Activated naive CD8-positive, alpha-beta T cell treated with anti-CD3 and anti-CD28 coated beads for 36 hours (primary cell): ENCODE results near the gene DLG2. TPM values are rescaled to one million over a fixed set of nuclear protein-coding genes. Genes with fewer than 3 reads are reported as not detected.
"Not testable (repeated sequence)": the region's sequence is repeated elsewhere in the genome, so short reads cannot be mapped to it uniquely, and the experiment has no call there.

Experiments
- DNase-seq: peaks from one replicate; pipeline ENCODE4 v3.0.0; 2021
- H3K27ac Mint-ChIP-seq: one replicate; pipeline ENCODE4 v1.8.0; 2022; ENCODE audit warnings: mild to moderate bottlenecking, moderate library complexity, mixed read lengths
- H3K27me3 Mint-ChIP-seq: one replicate; pipeline ENCODE4 v1.8.0; 2022; ENCODE audit warnings: mild to moderate bottlenecking, mixed read lengths
- H3K36me3 Mint-ChIP-seq: one replicate; pipeline ENCODE4 v1.8.0; 2021; ENCODE audit warnings: mild to moderate bottlenecking, mixed read lengths
- H3K4me1 Mint-ChIP-seq: one replicate; pipeline ENCODE4 v1.8.0; 2021; ENCODE audit warnings: mixed read lengths
- H3K4me3 Mint-ChIP-seq: one replicate; pipeline ENCODE4 v1.8.0; 2022; ENCODE audit warnings: mild to moderate bottlenecking, moderate library complexity, mixed read lengths
- H3K9me3 Mint-ChIP-seq: one replicate; pipeline ENCODE4 v1.8.0; 2022; ENCODE audit warnings: mixed read lengths
- total RNA-seq, 2 experiments: library from RNA; stranded (reverse); gene quantifications; one replicate each; pipeline ENCODE4 v1.2.3, GENCODE V29; 2021

Gene DLG2
- total RNA-seq, 2 experiments from 2014 or later, result 1.7 to 1.9 TPM

DNA sequence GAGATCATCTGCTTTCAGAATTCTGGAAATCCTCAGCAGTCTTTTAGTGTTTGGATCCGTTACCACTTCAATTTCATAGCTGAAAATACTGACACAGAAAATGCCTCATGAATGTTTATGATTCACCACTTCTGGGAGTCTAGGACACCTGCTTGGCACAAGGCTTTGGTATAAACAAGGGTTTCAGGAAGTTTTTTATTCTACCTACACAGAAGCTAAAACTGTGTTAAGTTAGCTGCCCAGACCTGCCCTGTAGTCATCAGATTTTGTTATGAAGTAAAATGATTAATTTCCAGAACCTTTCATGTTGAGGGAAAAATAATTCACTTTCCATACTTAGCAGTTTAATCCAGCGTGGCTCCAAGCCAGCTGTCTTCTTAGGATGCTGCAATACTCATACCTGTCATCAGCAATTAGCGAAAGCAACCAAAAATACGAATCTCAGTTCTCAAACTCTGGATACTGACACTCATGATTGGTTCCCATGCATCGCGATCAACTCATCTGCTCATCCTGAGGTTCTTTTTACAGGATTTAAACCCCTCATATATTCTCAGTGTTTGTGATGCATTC, 1882.4 kb downstream of the DLG2 start:
- H3K27ac Mint-ChIP-seq, result no peak overlapping the region
- H3K4me1 Mint-ChIP-seq, result no peaks in the 10 kb centered on the region
- H3K9me3 Mint-ChIP-seq, result peaks cover 5% of the 10 kb centered on the region
- peaks cover 5% of the 10 kb centered on the region for H3K27me3 Mint-ChIP-seq
- no peak for DNase-seq
- no peaks in the 10 kb centered on the region for H3K36me3 Mint-ChIP-seq
- no peak overlapping the region for H3K4me3 Mint-ChIP-seq

DNA sequence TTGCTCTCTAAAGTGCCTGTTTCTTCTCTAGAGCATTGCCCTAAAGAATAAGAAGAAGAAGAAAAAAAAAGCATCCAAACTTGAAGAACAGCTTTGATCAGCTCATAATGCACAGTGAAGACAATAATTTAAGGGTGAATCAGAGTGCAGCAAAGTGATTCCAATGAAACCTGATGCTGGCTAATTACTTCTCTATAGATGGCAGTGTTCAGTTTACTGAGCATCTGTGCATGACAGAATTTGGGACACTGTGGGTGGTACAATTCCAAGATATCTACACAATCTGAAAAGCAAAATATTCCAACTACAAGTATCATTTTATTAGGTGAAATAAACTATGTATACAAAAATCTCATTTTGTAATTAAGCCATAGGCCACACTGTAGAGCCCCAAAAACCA, 1890.5 kb downstream of the DLG2 start:
- H3K4me3 Mint-ChIP-seq, result no peak overlapping the region
- H3K27ac Mint-ChIP-seq, result no peak overlapping the region
- no peaks in the 10 kb centered on the region for H3K9me3 Mint-ChIP-seq
- no peaks in the 10 kb centered on the region for H3K4me1 Mint-ChIP-seq
- DNase-seq, result no peak
- no peaks in the 10 kb centered on the region for H3K36me3 Mint-ChIP-seq
- peaks cover 8% of the 10 kb centered on the region for H3K27me3 Mint-ChIP-seq

DNA sequence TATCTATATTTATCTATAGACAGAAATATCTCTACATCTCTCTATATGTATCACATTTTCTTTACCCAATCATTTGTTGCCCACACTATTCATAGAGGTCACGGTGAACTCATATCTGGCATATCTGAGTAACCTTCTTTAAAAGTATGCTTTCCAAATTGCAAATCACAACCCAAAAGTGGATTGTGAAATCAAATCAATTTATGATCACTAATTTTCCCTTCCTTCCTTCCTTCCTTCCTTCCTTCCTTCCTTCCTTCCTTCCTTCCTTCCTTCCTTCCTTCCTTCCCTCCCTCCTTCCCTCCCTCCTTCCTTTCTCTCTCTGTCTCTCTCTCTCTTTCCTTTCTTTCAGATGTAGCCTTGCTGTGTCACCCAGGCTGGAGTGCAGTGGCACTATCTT, 1893.0 kb downstream of the DLG2 start:
- no peak for DNase-seq
- no peaks in the 10 kb centered on the region for H3K4me1 Mint-ChIP-seq
- peaks cover 3% of the 10 kb centered on the region for H3K9me3 Mint-ChIP-seq
- peaks cover 9% of the 10 kb centered on the region for H3K27me3 Mint-ChIP-seq
- no peak overlapping the region for H3K4me3 Mint-ChIP-seq
- H3K27ac Mint-ChIP-seq, result no peak overlapping the region
- H3K36me3 Mint-ChIP-seq, result no peaks in the 10 kb centered on the region

DNA sequence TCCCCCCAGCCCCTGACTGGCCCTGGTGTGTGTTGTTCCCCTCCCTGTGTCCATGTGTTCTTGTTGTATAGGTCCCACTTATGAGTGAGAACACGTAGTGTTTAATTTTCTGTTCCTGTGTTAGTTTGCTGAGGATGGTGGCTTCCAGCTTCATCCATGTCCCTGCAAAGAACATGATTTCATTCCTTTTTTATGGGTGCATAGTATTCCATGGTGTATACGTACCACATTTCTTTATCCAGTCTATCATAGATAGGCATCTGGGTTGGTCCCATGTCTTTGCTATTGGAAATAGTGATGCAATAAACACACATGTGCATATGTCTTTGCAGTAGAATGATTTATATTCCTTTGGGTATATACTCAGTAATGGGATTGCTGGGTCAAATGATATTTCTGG, 1895.9 kb downstream of the DLG2 start:
- not testable (repeated sequence) for H3K9me3 Mint-ChIP-seq, H3K4me3 Mint-ChIP-seq, DNase-seq, H3K36me3 Mint-ChIP-seq, H3K4me1 Mint-ChIP-seq, H3K27ac Mint-ChIP-seq
- peaks cover 16% of the 10 kb centered on the region for H3K27me3 Mint-ChIP-seq

DNA sequence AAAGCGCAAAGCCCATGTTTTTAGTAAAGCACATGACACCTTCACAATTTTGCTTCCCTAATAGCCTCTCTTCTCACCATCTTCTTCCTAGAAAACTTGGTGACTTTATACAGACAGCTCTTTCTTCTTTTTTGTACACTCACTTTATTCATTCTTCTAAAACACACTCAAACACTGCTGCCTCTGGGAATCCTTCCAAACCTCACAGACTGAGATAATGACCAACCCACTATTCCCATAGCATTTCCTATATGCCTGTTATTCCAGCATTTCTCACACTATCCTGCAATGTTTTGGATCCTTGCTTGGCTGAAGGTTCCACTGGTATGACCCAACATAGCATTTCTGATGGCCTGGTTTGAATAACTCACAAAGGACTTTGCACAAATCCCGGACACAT, 1898.9 kb downstream of the DLG2 start:
- peaks cover 31% of the 10 kb centered on the region for H3K27me3 Mint-ChIP-seq
- DNase-seq, result no peak
- no peak overlapping the region for H3K4me3 Mint-ChIP-seq
- H3K9me3 Mint-ChIP-seq, result peaks cover 3% of the 10 kb centered on the region
- no peak overlapping the region for H3K27ac Mint-ChIP-seq
- H3K36me3 Mint-ChIP-seq, result no peaks in the 10 kb centered on the region
- peaks cover 14% of the 10 kb centered on the region for H3K4me1 Mint-ChIP-seq

DNA sequence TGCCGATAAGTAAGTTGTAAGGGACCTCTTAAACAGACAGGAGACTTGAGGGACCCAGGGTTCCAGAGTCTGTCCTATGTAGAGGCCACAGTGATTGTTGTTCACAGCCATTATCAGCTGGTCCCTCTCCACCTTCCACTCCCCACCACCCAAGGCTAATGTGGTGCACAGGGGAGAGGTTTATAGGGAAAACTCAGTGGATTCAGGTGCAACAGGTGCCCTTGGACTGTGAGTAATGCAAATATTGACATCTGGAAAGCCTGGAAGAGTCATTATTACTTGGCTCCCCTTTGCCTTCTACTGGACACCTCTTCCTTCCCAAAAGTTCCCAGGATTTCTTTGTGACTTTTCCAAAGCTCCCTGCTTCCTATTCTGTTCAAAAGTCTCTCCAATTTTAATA, 1899.9 kb downstream of the DLG2 start:
- Mint-ChIP-seq H3K27me3 (peaks cover 36% of the 10 kb centered on the region), H3K9me3 (peaks cover 3% of the 10 kb centered on the region), H3K36me3 (no peaks in the 10 kb centered on the region), H3K27ac (no peak overlapping the region), H3K4me3 (no peak overlapping the region), H3K4me1 (peaks cover 14% of the 10 kb centered on the region)
- DNase-seq, result no peak

DNA sequence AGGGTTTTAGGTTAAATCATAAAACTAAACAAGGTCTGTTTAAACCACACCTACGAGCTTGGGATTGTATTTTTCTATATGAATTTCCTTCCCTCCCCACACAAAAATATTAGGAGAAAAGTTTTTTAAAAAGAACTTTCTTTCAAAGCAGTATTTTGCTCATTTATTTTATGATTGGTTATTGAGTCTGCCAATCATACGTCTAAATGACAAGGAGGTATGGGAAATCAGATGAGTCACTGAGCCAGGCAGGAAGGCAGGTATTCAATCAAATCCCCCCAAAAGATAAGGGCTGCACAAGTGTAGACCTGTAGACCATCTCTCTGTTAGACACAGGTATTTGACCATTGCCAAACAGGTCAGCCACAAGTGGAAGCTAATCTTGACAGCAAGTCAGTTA, 1900.8 kb downstream of the DLG2 start:
- Mint-ChIP-seq H3K4me3 (no peak overlapping the region), H3K27me3 (peaks cover 34% of the 10 kb centered on the region), H3K27ac (no peak overlapping the region), H3K4me1 (peaks cover 14% of the 10 kb centered on the region), H3K36me3 (no peaks in the 10 kb centered on the region), H3K9me3 (peaks cover 2% of the 10 kb centered on the region)
- DNase-seq, result no peak

DNA sequence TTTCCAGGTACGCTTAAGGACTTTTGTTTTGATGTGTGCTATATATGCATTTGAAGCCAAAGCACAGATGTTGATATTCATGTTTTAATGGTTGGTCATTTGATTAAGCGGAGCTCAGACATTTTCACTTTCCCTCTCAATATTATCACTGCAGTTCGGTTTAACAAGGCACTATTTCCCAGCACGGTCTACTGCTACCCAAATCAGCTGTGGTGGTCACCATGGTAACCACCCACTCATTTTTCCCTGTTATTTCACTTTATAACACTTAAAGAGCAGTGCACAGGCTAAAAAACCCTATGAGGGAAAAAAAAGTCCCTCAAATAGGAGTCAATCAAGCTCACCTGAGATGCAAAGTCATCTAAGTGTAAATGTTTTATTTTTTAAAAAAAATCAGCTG, 1901.4 kb downstream of the DLG2 start:
- Mint-ChIP-seq H3K27ac (no peak overlapping the region), H3K36me3 (no peaks in the 10 kb centered on the region), H3K4me3 (no peak overlapping the region), H3K27me3 (peaks cover 32% of the 10 kb centered on the region), H3K4me1 (peaks cover 14% of the 10 kb centered on the region), H3K9me3 (no peaks in the 10 kb centered on the region)
- DNase-seq, result no peak

DNA sequence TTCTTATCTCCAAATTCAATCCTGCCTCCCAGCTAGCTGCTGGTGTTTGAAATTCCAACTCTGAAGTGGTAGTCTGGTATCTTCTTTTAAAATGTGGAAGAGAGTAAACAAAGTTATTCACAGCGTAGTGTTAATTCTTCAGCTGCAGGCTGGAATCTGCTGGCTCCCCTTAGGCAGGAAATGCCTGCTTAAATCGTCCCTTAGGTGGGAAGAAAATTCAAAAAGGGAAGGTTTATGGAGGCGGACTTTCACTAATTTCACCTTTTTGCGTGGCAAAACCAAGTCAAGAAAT, 1901.9 kb downstream of the DLG2 start:
- Mint-ChIP-seq H3K36me3 (no peaks in the 10 kb centered on the region), H3K4me3 (no peak overlapping the region), H3K4me1 (peaks cover 14% of the 10 kb centered on the region), H3K9me3 (no peaks in the 10 kb centered on the region), H3K27me3 (peaks cover 32% of the 10 kb centered on the region), H3K27ac (no peak overlapping the region)
- no peak for DNase-seq

DNA sequence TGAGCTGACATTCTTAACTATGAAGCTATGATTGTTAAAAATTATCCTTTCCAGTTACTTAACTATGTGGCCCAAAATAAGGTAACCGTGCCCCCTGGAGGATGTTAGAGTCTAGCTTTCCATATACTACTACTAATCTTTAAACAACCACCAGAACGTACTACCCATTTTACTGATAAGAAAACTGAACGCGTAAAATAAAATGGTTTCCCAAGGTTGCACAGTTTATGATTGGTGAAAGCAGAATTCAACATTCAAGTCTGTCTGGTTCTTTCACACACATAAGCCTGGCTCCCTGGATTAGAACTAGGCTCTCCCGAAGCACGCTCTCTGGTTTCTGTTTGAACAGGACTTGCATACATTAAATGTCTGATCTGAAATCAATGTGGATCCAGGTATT, 1903.1 kb downstream of the DLG2 start:
- no peak for DNase-seq
- Mint-ChIP-seq H3K27me3 (peaks cover 37% of the 10 kb centered on the region), H3K27ac (no peak overlapping the region), H3K36me3 (no peaks in the 10 kb centered on the region), H3K4me3 (peak overlapping the region; percentile 65), H3K4me1 (peaks cover 14% of the 10 kb centered on the region), H3K9me3 (no peaks in the 10 kb centered on the region)

DNA sequence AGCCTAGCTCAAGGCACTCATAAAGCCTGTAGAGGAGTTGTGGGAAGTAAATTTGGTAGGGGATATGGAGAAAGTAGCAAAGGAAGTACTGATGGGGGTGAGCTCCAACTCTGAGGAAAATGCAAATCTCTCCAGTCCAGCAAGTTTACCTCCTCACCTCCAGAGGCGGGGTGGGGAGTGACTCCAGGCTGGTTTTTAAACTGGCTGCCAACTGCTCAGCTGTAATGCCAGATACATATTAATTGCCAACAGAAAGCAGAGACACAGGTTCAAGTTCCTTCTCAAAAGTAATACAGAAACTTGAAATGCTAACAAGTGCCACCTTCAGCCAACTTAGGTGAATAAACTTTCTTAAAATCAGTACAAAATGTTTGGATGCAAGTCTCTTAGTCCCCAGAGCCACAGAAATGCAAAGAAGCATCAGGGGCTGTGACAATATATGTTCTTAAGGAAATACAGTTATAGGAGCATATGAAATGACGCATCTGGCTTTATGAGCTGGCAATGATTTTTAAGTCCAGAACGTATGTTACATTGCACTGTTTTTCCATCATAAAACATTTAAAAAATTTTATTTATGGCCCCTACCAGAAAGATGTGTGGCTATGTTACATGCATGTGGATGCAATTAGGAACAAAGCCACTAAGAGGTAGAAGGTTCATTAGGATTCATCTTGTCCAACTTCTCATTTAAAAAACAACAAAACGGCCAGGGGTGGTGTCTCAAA, 1904.6 kb downstream of the DLG2 start:
- no peak for DNase-seq
- Mint-ChIP-seq H3K4me1 (peaks cover 14% of the 10 kb centered on the region), H3K9me3 (no peaks in the 10 kb centered on the region), H3K36me3 (no peaks in the 10 kb centered on the region), H3K27ac (no peak overlapping the region), H3K27me3 (peaks cover 37% of the 10 kb centered on the region), H3K4me3 (no peak overlapping the region)

DNA sequence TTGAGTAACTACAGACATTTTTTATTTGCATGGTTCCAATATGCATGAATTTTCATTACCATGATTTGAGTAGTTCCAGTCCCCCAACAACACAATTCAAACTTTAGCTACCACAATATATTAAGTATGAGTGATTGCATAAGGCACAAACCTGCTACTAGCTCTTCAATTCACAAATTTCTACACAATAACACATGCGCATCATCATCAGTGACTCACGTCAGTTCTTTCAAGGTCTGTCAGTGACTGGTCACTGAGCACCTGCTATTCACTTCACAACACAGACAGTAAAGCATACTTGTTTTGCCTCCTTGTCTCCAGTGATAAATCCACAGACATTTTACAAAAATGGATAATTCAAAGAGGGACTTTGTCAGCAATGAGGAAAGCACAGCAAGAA, 1905.9 kb downstream of the DLG2 start:
- DNase-seq, result no peak
- H3K9me3 Mint-ChIP-seq, result no peaks in the 10 kb centered on the region
- H3K27me3 Mint-ChIP-seq, result peaks cover 30% of the 10 kb centered on the region
- H3K4me3 Mint-ChIP-seq, result no peak overlapping the region
- H3K27ac Mint-ChIP-seq, result no peak overlapping the region
- no peaks in the 10 kb centered on the region for H3K36me3 Mint-ChIP-seq
- peaks cover 14% of the 10 kb centered on the region for H3K4me1 Mint-ChIP-seq

DNA sequence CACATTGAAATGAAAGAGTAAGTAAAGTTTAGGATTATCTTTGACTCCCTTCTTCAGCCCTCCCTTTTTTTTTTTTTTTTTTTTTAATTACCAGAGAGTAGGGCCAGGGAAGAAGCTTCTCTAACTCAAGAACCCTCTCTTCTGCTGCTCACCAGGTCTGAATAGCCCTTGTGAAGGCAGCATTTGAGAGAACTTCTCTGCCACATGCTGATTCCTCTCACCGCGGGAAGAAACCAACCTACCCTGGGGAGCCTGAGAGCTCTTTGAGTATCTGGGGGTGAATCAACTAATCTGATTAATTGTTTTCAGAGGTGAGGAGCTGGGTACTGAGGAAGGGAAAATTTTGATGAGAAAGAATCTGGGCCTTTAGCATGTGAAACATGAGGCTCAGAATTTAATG, 1906.5 kb downstream of the DLG2 start:
- no peaks in the 10 kb centered on the region for H3K9me3 Mint-ChIP-seq
- no peak overlapping the region for H3K4me3 Mint-ChIP-seq

DNA sequence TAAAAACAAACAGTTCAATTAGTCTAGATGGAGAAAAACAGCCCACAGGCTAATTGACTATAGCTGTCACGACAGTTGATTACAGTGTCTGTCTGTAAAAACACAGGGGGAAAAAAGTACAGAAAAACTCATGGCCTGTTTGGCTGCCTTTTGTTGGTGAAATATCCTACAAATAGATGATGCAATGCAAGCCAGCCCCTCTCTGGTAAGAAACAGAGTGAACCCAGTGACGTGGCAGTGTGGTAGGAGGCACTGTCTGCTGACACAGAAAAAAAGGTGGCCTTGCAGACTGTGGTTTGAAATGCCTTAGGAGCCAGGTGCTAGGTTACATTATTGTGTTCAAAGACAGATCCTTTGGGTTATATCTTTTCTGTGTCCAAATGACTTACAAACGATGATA, 1909.6 kb downstream of the DLG2 start:
- Mint-ChIP-seq H3K9me3 (no peaks in the 10 kb centered on the region), H3K36me3 (no peaks in the 10 kb centered on the region), H3K27me3 (peaks cover 9% of the 10 kb centered on the region), H3K4me3 (no peak overlapping the region), H3K4me1 (no peaks in the 10 kb centered on the region), H3K27ac (no peak overlapping the region)
- DNase-seq, result no peak

More for the DNA sequence above, 1906.5 kb downstream of the DLG2 start:
- Mint-ChIP-seq H3K27ac (no peak overlapping the region), H3K4me1 (peaks cover 12% of the 10 kb centered on the region), H3K36me3 (no peaks in the 10 kb centered on the region), H3K27me3 (peaks cover 26% of the 10 kb centered on the region)
- no peak for DNase-seq

DNA sequence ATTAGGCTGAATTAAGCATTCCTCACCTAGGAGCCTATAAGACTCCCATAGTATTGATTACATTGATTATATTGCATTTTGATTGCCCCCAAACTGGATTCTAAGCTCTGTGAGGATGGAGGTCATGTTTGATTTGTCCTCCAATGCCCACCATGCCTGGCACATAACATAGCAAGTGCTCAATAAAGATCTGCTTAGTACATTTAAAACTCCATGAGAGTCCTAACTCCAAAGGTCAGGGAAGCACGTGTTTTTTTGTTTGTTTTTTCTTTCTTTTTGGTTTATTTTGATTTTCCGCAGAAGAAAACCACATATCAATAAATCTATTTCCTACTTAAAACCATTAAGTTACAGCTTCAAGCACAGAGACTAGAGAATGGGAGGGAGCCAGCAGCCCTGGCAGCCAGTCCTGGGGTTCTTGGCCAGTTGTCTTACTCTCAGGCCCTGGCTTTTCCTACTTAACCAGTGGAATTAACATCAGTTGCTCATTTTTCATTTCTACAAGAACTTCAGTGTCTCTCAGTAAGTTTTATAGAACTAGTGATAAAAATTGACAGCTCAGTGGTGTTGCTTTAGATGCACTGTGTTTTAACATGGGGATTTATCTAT, 1911.1 kb downstream of the DLG2 start:
- DNase-seq, result no peak
- Mint-ChIP-seq H3K27ac (no peak overlapping the region), H3K9me3 (no peaks in the 10 kb centered on the region), H3K36me3 (no peaks in the 10 kb centered on the region), H3K27me3 (peaks cover 6% of the 10 kb centered on the region), H3K4me1 (no peaks in the 10 kb centered on the region), H3K4me3 (no peak overlapping the region)

DNA sequence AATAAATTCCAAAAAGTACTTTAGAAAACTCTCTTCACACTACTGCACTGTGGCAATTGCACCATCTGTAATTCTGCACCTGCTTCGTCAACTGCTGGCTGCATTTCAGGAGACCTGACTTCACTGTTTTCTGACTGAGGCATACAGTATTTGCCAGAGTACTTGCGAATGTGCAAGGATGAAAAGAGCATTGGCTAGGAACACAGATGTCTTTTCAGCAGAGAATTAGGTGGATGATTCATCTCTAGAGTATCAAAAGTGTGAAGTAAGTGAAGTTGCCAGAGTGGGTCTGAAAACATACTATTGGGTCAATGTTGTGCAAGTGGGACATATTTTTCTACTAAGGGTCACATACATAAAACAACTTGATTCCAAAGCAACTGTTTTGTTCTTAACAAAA, 1913.4 kb downstream of the DLG2 start:
- H3K27ac Mint-ChIP-seq, result no peak overlapping the region
- no peaks in the 10 kb centered on the region for H3K9me3 Mint-ChIP-seq
- H3K4me1 Mint-ChIP-seq, result no peaks in the 10 kb centered on the region
- H3K36me3 Mint-ChIP-seq, result no peaks in the 10 kb centered on the region
- H3K4me3 Mint-ChIP-seq, result no peak overlapping the region
- H3K27me3 Mint-ChIP-seq, result no peaks in the 10 kb centered on the region
- DNase-seq, result no peak
